Amniotic stem cell (primary cell): Measurements from ENCODE around the gene MMD.
"Not testable (repeated sequence)": the region's sequence is repeated elsewhere in the genome, so short reads cannot be mapped to it uniquely, and the experiment has no call there.

Experiments
- DNase-seq: peaks from one replicate; lab custom pipeline; 2025; lab: John Stamatoyannopoulos, UW

MMD gene

DNA sequence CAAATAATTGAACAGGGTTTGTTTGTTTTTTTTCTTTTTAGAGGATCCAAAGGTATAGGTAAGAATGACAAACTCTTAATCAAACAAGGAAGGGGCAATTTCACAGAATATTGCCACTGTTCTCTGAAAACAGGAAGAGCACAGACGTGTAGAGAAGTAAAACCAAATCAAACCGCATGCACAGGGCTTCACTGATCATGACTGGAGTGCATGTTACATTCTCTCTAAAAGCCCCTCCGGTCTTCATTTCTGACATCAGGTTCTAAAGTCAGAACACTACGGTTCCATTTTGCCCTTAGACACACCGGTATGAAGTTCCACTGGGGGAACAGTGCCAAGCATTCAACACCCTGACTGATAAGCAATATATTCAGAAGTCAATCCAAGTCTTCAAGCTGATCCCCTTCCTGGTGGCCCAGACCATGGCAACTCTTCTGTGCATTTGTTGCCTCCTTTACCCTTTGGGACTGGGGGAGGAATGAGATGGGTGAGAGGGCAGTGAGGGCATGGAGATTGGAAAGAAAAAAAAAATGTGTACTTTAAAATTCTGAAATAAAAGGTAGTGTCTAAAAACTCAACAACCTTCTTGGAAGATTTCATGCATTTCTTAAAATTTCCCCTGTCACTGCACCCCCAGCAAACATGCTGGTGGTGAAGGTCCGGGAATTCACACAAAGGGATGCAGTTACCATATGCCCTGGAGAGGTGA is 1.4 kb downstream of the MMD start:
- no peak for DNase-seq

DNA sequence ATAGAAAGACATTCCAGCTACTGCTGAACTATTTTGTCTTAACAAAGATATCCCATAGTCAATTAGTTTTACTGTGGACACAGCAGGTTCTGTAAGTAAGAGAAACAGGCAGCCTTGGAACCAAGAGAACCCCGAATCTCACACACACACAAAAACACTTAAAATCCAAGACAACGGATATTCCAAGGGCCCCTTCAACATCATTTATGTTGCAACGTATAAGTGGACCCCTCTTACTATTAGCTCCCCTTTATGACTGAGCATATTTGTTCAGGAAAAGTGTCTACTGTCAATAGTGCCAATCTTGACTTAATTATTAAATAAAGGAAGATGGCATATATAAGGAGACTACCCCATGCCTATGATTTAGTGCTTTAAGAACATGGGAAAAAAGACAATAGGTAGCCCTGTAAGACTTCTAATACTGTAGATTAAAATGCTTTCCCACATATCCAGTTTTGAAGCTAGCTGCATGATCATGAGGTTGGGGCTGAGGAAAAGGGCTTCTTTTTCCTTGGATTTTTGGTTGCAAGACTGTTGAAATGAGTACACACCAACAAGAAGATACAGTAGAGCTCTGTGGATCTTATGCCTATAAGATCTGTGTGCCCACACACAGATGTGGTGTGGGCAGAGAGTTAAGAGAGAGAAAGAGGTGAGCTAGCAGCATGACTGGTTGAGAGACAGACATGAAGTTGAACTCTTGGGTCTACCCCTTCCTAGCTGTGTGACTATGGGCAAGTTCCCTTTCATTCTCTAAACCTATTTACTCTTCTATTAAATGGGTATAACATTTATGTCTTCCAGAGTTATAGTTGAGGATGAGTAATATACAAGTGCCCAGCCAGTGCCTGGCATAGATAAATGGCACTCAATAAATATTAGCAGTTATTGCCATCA is 3.0 kb downstream of the MMD start:
- DNase-seq, result no peak

DNA sequence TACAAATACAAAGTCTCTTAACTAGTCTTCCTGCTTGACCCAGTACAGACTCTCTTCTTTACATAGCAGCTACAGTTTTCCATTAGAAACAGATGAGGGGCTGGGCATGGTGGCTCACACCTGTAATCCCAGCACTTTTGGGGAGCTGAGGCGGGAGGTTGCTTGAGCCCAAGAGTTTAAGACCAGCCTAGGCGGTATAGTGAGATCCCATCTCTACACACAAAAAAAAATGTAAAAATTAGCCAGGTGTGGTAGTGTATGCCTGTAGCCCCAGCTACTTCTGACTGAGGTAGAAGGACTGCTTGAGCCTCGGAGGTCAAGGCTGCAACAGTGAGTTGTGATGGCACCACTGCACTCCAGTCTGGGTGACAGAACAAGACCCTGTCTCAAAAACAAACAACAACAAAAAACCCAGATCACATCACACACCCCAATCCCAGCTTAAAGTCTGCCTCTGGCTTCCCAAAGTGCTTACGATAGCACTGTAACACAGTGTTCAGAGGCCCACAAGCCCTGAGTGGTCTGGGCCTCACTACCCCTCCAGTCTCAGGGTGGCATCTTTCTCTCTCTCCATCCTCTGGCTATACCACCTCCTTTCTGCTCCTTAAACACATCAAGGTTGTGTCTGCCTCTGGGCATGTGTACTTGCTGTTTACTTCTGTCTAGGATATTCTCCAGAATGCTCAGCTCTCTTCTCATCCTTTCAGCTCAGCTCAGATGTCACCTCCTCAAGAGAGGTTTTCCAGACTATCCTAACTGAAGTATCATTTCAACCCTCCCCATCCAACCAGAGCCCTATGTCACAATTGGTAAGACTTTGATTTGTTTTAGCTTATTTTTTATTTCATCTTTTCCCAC is 4.0 kb downstream of the MMD start:
- DNase-seq, result no peak

DNA sequence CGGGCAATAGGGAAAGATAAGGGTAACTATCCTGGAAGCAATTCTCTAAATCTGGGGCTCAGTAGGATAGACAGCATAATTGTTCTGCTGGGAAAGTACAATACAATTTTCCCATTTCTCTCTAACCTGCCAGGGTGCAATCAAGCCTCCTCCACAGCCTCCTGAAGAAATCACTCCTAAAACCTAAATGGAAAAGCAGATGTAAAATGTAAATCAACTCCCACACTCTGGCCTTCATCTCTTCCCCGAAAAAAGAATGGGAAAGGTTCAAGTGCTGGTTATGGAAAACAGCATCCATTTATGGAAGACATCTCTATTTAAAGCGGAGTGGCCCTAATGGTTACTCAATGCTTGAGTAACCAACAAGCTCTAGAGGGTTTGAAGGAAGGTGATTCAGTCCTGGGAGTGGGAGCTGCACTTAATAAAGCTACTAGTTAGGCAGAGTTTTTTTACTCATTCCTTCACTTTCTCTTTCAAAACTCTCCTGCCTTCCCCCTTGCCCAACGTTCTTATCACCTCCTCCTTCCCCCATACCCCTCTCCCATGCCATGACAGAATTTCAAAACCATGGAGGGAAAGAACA is 5.1 kb downstream of the MMD start:
- no peak for DNase-seq

DNA sequence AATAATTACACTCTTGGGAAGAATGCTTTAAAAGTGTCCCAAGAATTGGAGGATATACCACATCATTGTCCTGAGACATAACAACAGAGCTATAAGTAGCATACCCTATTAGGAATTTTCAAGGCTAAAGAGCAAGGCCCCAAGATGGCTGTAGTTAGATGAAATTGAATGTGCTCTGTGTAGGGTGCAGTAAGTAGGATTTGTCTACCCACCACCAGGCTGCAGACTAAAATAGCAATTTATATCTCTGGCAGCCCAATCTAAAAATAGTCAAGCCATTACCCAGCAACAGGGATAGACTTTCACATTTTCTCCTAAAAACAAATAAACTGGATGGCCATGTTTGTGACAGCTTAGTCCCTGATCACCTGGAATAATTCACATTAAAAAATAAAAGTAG is 5.6 kb downstream of the MMD start:
- no peak for DNase-seq

DNA sequence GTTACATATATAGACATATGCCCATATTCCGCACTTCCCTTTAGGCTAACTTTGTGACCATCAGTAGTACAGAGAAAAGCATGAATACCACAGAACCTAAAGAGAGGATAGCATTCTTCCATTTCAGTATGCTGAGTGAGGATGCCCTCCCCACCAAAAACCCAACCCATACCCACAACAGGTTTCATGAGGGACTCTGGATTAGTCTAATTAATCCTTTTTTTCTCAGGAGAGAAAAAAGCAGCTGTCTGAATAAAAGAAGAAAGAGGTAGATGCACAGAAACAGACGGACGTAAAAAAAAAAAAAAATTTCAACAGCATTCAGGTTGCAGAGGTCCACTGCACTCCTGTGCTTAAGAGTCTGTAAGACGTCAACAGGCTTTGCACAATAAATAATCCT is 6.7 kb downstream of the MMD start:
- DNase-seq, result no peak

DNA sequence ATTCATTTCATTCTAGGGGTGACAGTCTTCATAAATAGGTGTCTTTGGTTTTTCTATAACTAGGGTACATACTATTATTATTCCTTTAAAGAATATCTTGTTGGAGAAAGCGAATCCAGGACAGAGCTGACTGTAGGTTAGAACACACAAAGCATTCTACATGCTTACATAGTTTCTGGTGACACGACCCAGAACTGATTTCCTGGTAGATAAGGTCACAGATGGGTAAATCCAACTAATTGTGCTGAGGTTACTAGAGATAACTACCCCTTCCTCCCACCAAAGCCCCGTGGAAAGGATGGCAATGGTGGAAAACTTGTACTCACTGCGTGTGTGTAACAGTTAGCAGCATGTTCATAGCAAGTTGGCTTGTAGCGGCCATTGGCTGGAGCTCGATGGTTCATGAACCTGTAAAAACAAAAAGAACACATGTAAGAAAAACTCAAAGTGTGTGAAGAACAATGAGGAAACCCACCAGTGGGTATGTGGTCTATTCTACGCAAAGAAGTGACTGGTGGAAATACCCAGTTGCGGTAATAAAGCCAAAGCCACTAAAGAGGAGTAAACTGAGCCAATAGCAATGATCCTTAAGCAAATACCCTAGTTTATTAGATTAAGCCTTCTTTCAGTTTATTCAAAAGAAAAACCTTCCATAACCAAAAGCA is 7.7 kb downstream of the MMD start:
- DNase-seq, result no peak

DNA sequence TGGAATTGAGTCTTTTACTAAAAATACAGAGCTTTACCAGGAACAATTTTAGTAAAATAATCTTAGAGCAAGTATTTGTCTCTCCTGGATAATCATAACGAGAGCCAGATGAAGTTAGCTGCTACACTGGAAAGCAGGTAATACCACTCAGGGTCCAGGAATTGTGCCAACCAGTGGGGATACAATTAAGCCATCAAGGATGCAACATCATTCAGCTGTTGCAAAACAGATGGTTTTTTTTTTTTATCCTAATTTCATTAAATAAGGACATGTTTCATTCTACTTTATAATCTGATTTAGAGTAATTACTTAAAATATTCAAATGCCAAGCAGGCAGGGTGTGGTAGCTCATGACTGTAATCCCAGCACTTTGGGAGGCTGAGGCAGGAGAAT is 10.2 kb downstream of the MMD start:
- no peak for DNase-seq

DNA sequence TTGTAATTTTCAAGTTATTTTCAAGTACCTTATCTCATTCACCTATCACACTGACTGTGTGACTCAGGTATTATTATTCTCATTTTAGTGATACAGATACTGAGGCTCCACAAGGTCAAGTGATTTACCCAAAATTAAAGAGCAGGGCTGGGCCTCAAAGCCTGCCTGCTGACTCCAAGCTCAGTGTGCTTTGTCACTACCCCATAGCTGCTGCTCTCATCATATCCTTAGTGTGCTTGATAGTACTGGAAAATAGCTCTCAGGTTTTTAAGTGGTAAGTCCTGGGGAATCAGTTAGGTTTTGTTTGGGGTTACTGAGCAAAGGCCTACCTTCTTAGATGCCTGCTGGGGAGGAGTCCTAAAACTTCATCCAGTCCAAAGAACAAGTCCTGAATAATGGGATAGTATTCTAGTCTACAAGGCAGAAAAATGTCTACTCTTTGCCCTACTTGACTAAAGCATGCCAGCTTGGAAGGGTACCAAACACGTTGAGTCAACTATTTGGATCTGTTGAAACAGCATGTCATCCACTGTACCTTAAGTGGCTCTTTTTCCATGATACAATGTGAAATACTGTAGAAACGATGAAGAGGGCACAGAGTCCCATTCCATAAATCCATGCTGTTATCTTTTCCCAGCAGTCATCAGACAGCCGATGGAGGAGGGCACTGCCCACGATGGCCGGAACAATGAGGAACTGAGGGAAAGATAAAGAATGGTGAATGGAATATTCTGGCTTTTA is 10.7 kb downstream of the MMD start:
- DNase-seq, result no peak

DNA sequence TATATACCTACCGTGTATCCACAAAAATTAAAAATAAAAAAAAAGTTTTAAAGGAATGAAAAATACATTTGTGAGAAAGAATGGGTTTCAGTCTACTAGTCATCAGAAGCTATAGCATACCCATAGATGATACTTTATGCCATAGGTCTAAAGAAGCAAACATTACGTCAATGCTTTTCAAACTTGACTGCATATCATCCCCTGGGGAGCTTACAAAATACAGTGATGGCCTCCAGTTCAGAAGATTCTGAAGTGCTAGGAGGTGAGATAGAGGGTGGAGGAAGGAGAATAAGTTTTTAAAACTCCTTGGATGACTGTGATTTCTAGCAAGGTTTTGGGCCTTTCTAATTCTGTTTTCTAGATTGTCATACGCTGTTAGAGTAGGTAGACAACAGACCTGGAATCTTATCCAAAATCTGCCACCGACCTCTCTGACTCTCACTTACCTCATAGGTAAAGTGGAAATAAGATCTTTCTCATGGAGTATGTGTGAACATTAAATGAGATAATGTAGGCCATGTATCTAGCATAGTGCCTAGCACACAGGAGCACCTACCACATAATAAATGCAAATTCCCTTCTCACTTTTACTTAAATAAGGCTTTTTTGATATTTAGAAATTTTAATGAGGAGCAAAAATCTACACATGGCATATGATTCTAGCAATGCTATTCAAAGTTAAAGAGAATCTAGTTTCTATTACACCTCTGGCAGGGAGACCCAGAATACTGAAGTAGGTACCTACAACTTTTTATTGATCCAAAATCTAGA is 12.4 kb downstream of the MMD start:
- no peak for DNase-seq

DNA sequence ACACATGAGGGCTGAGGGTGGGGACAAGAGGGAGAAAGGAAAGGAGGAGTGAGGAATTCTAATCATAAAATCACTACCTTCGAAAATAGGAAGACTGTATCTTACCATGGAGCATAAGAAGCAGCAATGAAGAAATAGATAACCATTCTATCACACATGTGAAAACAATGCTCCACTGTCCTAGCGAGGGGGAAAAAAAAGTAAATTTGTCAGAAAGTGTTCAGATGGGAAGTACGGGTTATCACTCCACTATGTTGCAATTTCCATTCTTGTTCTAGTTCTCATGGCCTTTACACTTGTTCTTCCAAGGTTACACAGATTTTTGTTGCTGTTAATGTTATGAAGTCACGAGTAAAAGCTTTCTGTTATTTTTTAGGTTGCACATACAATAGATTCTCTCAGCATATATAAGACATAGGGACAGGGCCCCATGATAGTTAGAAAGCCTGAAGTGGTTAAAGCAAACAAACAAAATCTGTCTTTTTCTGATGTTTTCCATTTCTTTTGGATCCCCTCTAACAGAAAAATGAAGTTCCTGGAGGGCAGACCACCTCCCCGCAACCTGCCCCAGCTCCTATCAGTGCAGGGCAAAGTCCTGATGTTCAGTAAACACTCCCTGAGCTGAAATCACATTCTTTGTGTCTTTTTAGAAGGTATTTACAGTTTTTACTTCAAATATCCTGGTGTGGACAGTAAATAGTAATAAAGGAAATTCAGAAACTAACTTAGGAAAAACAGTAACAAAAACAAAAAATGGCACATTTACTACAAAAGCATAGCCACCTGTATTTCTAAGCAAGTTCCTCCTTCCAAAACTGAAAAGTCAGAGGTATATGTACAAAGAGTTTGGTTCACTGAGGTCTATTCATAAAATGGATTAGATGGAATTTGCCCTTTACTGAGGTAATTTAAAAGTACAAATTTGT is 13.7 kb downstream of the MMD start:
- DNase-seq, result no peak

DNA sequence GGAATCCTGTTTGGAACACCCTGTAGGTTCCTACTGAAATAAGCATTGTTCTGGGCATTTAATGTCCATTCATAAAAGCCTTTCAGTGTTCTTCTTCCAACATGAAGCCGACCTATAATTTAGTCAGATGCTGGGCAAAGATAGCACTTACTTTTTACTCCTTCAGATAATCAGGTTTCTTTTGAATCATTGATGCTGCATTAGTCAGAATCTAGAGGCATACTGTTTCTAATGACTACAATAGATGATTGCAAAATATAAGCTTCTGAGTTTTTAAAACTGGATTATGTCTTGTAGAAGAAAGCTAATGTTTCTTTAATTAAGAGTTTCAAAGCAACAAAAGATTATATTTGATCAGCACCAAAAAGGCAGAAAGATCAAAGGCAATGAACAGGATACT is 16.0 kb downstream of the MMD start:
- no peak for DNase-seq

DNA sequence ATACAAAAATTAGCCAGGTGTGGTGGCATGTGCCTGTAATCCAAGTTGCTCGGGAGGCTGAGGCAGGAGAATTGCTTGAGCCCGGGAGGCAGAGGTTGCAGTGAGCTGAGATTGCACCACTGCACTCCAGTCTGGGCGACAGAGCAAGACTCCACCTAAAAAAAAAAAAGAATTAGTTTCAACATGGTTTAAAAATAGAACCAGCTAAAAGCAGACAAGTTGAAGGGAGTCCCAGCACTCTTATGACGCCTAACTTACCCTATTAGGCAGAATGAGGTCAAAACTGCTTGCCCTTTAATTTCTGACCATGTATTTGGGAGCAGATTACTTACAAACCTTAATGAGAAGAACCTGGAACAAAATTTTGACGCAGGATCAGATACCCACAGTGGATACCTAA is 17.4 kb downstream of the MMD start:
- DNase-seq, result not testable (repeated sequence)

DNA sequence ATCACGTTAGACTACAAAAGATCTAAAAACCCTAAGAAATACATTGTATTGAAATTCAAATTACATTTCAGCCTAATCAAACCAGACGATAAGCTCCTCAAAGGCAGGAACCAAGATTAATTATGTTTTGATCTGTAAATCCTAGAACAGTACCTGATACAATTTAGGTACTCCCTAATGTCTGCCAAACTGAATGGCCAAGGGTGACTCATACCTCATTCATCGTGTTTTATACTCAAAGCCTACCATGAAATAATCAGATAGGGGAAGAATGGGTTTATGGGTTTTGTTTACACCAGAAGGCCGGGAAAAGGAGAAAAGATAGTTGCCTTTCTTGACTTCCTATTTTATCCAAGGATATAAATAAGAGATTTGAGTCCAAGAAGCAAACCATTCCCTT is 19.3 kb downstream of the MMD start:
- DNase-seq, result no peak

DNA sequence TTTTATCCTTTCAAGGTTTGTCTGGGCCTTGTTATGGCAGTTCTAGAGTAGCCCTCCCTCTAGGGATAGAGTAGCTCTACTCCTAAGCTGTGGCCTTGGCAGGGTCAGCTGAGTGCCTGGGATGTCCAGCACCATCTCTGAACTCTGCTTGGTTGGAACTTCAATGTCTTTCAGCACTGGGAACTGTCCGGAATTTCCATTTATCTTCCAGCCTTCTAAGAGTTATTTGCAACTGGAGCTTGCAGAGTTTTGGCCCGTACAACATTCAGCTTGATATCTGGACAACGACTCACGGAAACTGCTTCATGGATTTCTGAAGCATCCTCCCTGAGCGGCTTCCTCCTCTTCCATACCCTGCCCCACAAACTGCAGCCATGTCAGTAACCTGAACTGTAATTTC is 22.9 kb downstream of the MMD start:
- DNase-seq, result no peak

DNA sequence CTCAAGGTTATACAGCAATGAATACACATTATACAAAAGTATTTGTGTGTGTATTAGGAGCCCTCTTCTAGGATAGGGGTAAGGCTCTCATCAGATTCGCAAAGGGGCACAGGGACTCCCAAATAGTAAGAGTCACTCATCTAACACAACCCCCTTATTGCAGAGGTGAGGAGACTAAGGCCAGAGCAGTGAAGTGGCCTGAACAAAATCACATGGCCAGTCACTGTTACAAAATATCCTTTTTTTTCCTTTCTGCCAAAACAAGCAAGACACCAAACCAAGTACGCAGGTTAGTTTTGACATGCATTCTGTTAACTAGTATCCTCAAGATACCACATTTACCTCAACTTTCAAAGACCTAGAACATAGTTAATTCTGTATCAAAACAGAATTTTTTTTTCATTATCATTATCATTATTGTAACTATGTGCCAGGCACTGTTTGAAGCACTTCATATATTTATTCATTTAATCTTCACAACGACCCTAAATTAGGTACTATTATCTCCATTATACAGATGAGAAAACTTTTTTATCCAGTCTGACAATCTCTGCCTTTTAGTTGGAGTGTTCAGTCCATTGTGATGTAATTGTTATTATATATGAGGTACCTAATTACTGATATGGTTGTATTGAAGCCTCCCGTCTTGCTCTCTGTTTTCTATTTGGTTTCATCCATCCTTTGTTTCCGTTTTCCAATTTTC is 25.7 kb downstream of the MMD start:
- no peak for DNase-seq

DNA sequence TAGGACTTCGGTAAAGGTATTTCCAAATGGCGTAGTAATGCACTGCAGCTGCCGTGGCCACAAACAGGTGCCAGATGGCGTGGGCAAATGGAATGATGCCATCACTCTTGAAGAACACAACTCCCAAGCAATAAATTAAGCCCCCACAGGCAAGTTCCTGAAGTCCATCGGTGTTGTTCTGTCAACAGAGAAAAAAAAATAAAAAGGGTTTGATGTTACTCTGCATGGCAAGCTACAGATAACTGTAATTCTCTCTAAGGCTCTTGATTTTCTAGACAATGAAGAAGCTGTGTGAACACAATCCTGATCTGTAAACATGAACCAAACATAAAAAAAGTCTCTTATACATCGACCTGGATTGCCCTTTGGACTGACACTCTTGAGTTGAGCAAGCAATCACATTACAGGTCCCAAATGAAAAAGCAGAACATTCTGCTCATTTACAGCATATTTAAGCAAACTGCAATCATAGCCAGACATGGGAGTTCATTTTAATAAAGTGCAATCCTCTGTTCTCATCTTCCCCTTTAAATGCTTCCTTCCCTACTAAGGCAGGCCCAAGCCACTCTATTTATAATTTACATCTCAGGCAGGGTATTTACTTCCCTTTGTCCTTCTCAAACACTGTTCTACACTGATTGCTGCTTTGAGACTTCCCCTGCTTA is 27.1 kb downstream of the MMD start:
- DNase-seq, result no peak
